Measurements from ENCODE around the gene POU2F1.

DNA sequence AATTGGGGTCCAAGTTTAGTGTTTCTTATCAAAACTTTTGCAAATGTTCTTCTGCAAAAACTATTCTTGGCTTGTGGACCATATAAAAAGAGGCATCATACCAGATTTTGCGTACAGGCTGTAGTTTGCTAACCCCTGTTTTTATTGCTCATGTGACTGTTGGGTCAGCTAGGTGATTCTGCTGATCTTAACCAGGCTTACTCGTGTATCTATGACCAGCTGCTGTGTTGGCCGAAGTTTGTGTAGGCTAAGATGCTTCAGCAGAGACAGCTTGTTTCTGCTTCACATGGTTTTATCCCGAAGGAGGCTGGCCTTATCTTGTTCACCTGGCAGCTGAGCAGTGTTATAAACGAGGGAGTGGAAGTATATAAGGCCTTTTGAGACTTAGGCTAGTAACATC is 38.2 kb downstream of the POU2F1 start:
- TF ChIP-seq CTCF (IDR thresholded peaks at IDR 0.05 in 4 of 5, conservative IDR thresholded peaks at IDR 0.05 in 1 of 5) (no peak), POLR2A (IDR thresholded peaks at IDR 0.05) (no peak)
